Ovary (tissue), 10 donors: ENCODE data around the gene ENOSF1. TPM values are rescaled to one million over a fixed set of nuclear protein-coding genes. Genes with fewer than 3 reads are reported as not detected.
"Not testable (repeated sequence)": the region's sequence is repeated elsewhere in the genome, so short reads cannot be mapped to it uniquely, and the experiment has no call there.

Experiments used
- DNase-seq, 5 donors: peaks; one replicate each; pipeline ENCODE4 v3.0.0-alpha.2; 2019 to 2020
- H3K27ac ChIP-seq, 2 donors: fragments of 200-600 bp; one replicate each; pipeline versions ENCODE4 v1.5.1 to v1.8.0; 2019 to 2022
- H3K27me3 ChIP-seq: fragments of 200-600 bp; one replicate; pipeline ENCODE4 v1.8.0; 2022
- H3K36me3 ChIP-seq: fragments of 200-600 bp; sonication (generic); one replicate; pipeline ENCODE4 v1.5.1; 2019
- H3K4me1 ChIP-seq: one replicate; pipeline ENCODE4 v1.8.1; 2013; ENCODE audit warnings: mild to moderate bottlenecking, moderate library complexity; ENCODE audit not compliant: insufficient read depth
- H3K4me3 ChIP-seq: fragments of 200-600 bp; sonication (generic); one replicate; pipeline ENCODE4 v1.5.1; 2017
- H3K9me3 ChIP-seq, 2 donors: fragments of 200-600 bp in 1 of 2; sonication (generic) in 1 of 2; one replicate each; pipeline versions ENCODE4 v1.5.1 to v1.8.1; 2013 to 2019; ENCODE audit warnings: mild to moderate bottlenecking in 1 of 2, moderate library complexity in 1 of 2
- CTCF ChIP-seq, 3 donors: fragments of 450-650 bp in 2 of 3; fragments of 200-600 bp in 1 of 3; IDR thresholded peaks; one replicate each; pipeline versions ENCODE4 v1.5.1 to v1.8.0; 2016 to 2022; ENCODE audit warnings: antibody characterized with exemption in 3 of 3, mild to moderate bottlenecking in 1 of 3
- EP300 ChIP-seq: sonication (generic); formaldehyde crosslinking; IDR thresholded peaks from one replicate; pipeline ENCODE4 v1.6.1; 2017; ENCODE audit warnings: antibody characterized with exemption
- POLR2A ChIP-seq: fragments of 450-650 bp; IDR thresholded peaks from one replicate; pipeline ENCODE4 v1.6.1; 2017; ENCODE audit warnings: antibody characterized with exemption, mild to moderate bottlenecking, moderate library complexity
- WGBS, 3 donors: extraction: QIAGEN DNeasy Blood & Tissue Kit in 1 of 3; methylation state at CpG; one replicate each; pipeline versions ENCODE4 v1.1.5 to v1.1.7; 2013 to 2017; 5-methylcytosine and 5-hydroxymethylcytosine counted together
- intact Hi-C, 4 donors: fragments of 100-400 bp; cut with DNase I; formaldehyde crosslinking; loops; one replicate each; pipeline versions ENCODE4 v1.11.0 to v1.15.1; 2022 to 2023
- long read RNA-seq, 3 donors: library from polyadenylated mRNA in 2 of 3; unstranded in 2 of 3; transcript quantifications; one replicate each; pipeline ENCODE4 v2.0.0 and lab custom pipeline, GENCODE V29; 2021 to 2026
- polyA plus RNA-seq, 2 donors: library from polyadenylated mRNA; stranded (reverse); fragments of 200-250 nt in 1 of 2; fragments of 350-450 nt in 1 of 2; fragmentation: Illumina TruSeq in 1 of 2; extraction: RNeasy Lipid Tissue Mini Kit (QIAGEN cat#74804) in 1 of 2; gene quantifications; one replicate each; pipeline ENCODE4 v1.2.3, GENCODE V29; 2013 to 2014
- total RNA-seq, 7 donors: library from RNA; depleted of rRNA in 2 of 7; stranded (reverse); fragments of >200 nt in 2 of 7; fragmentation: NEBNext Ultra II Directional in 3 of 7; extraction: Animal tissue kit (Norgen Biotek cat#: 25700) in 3 of 7; gene quantifications; one replicate each; pipeline versions ENCODE4 v1.1.0 to v1.2.4, GENCODE V29; 2016 to 2023
- donor health status: DM: no; HTN: no; CAD: no; lungs with moderate emphysema.
- donor health status: DM: no; HTN: no; CAD: no.
- donor health status: Bipolar disorder and iron deficiency.
- donor health status: DM: yes; HTN: yes; CAD: no.
- donor health status: DM: no; HTN: no; CAD: no.
- donor health status: DM: yes; HTN: yes; CAD: no.

ENOSF1 gene
- total RNA-seq (10 to 100 TPM; 45.1 to 94.9 (median 55.1) TPM), polyA plus RNA-seq (10 to 100 TPM; 29.2 to 52.7 TPM)
- long read RNA-seq, donor 1, full-length matches to known transcripts, result 16 of 98 reads
- long read RNA-seq, donor 1, partial matches to known transcripts, result 31 of 98 reads
- long read RNA-seq, donor 1, other reads (novel, unspliced or antisense), result 51 of 98 reads
- long read RNA-seq, donor 2, full-length matches to known transcripts, result 8 of 8 reads
- long read RNA-seq, donor 2, partial matches to known transcripts, result 0 of 8 reads
- long read RNA-seq, donor 2, other reads (novel, unspliced or antisense), result 0 of 8 reads
- long read RNA-seq, donor 3, partial matches to known transcripts, result 5 of 43 reads
- long read RNA-seq, donor 3, other reads (novel, unspliced or antisense), result 34 of 43 reads

GRCh38 chr18:712401-713134 lies at the start of gene ENOSF1:
Gene ENOSF1 (minus strand): TSS chr18:712630. CDS start chr18:712587, 43 bp downstream.
- 3 to 13% (median 12%) methylated on average over 35 to 91 of the region's 91 CpGs for WGBS, 3 donors
- Histone ChIP-seq H3K27me3 (no peaks in the 10 kb centered on the region), H3K4me3 (peak within 1 kb of the TSS; percentile 49), H3K36me3 (no peaks in the 10 kb centered on the region), H3K9me3 (no peaks in the 10 kb centered on the region), H3K27ac (peak within 1 kb of the TSS; percentile 53 to 77), H3K4me1 (peaks cover 4% of the 10 kb centered on the region)
- DNase-seq, result peak; percentile 78 to 94 (median 86)
- TF ChIP-seq POLR2A (peak; percentile 43), CTCF (IDR thresholded peaks at IDR 0.05) (peak; percentile 72 to 86 (median 78)), EP300 (no peak)
- intact Hi-C loops, result no loop called here

- H3K9me3 ChIP-seq, intact Hi-C loops, H3K36me3 ChIP-seq, H3K4me3 ChIP-seq, H3K27ac ChIP-seq, H3K4me1 ChIP-seq, H3K27me3 ChIP-seq, DNase-seq: not testable (repeated sequence)
- WGBS, 3 donors, result 93 to 97% (median 94%) methylated on average over 2 to 4 of the region's 4 CpGs
Observed at GRCh38 chr18:759864-760263, 47.4 kb upstream of the ENOSF1 start.

- Histone ChIP-seq H3K36me3 (no peaks in the 10 kb centered on the region), H3K9me3 (no peaks in the 10 kb centered on the region), H3K4me3 (no peak overlapping the region), H3K4me1 (no peaks in the 10 kb centered on the region), H3K27me3 (no peaks in the 10 kb centered on the region), H3K27ac (no peak overlapping the region)
- TF ChIP-seq CTCF (IDR thresholded peaks at IDR 0.05), result no peak
- no peak for TF ChIP-seq EP300
- no peak for TF ChIP-seq POLR2A
- intact Hi-C loops, result no loop called here
- DNase-seq, result no peak
- 67 to 72% (median 71%) methylated on average over 2 of the region's 2 CpGs for WGBS, 3 donors
Observed at GRCh38 chr18:755506-755905, 43.1 kb upstream of the ENOSF1 start.

- H3K4me3 ChIP-seq, result no peak overlapping the region
- H3K27me3 ChIP-seq, result no peaks in the 10 kb centered on the region
- H3K9me3 ChIP-seq, result no peaks in the 10 kb centered on the region
- WGBS, 3 donors, result 97% methylated on average over 1 of the region's 1 CpG
- TF ChIP-seq CTCF (IDR thresholded peaks at IDR 0.05) (no peak), POLR2A (no peak), EP300 (no peak)
- H3K27ac ChIP-seq, result no peak overlapping the region
- intact Hi-C loops, result no loop called here
- no peak for DNase-seq
- H3K4me1 ChIP-seq, result no peaks in the 10 kb centered on the region
- no peaks in the 10 kb centered on the region for H3K36me3 ChIP-seq
Observed at GRCh38 chr18:754656-755055, 42.2 kb upstream of the ENOSF1 start.

- H3K4me3 ChIP-seq, result no peak overlapping the region
- no peak for DNase-seq
- H3K4me1 ChIP-seq, result no peaks in the 10 kb centered on the region
- WGBS, 3 donors, result 95 to 100% (median 100%) methylated on average over 1 of the region's 1 CpG
- TF ChIP-seq POLR2A, result no peak
- TF ChIP-seq CTCF (IDR thresholded peaks at IDR 0.05), result no peak
- TF ChIP-seq EP300, result no peak
- no peaks in the 10 kb centered on the region for H3K36me3 ChIP-seq
- H3K9me3 ChIP-seq, result no peaks in the 10 kb centered on the region
- intact Hi-C loops, result no loop called here
- no peak overlapping the region for H3K27ac ChIP-seq
- no peaks in the 10 kb centered on the region for H3K27me3 ChIP-seq
Observed at GRCh38 chr18:750456-750855, 38.0 kb upstream of the ENOSF1 start.
